ENCODE data around the gene MRPL39. TPM values are rescaled to one million over a fixed set of nuclear protein-coding genes. Genes with fewer than 3 reads are reported as not detected.

MRPL39 gene
- total and polyA plus RNA-seq, 2 of the 4 experiments (the other 2 are of a cell fraction): 15.2 to 20.6 TPM

- TF ChIP-seq CTCF (conservative IDR thresholded peaks at IDR 0.05; ENCODE audit: low read depth, low read length): no peak
These were observed 41.7 kb downstream of the MRPL39 start (continued) for GRCh38 chr21:25565272-25566211.
